Upper lobe of left lung (tissue), 6 donors: ENCODE measurements around the gene KIF20A. TPM values are rescaled to one million over a fixed set of nuclear protein-coding genes. Genes with fewer than 3 reads are reported as not detected.

ENCODE experiments used
- ATAC-seq, 2 donors: fragments of 200-7000 bp; cut with Tn5 transposase; one replicate each; pipeline ENCODE4 v1.9.1; 2022; ENCODE audit warnings: mild to moderate bottlenecking in 2 of 2, moderate library complexity in 2 of 2; ENCODE audit not compliant: low FRiP score in 2 of 2
- DNase-seq, 2 donors: peaks; one replicate each; pipeline ENCODE4 v3.0.0-alpha.2; 2019 to 2020
- H3K27ac ChIP-seq, 4 donors: fragments of 200-600 bp; sonication (generic); one replicate each; pipeline ENCODE4 v1.5.1; 2016 to 2019
- H3K27me3 ChIP-seq, 4 donors: fragments of 200-600 bp; sonication (generic); one replicate each; pipeline ENCODE4 v1.5.1; 2017 to 2019
- H3K36me3 ChIP-seq, 4 donors: fragments of 200-600 bp; sonication (generic); one replicate each; pipeline ENCODE4 v1.5.1; 2016 to 2019
- H3K4me1 ChIP-seq, 4 donors: fragments of 200-600 bp; sonication (generic); one replicate each; pipeline ENCODE4 v1.5.1; 2018 to 2019
- H3K4me3 ChIP-seq, 4 donors: fragments of 200-600 bp; sonication (generic); one replicate each; pipeline ENCODE4 v1.5.1; 2017 to 2019; ENCODE audit warnings: mild to moderate bottlenecking in 2 of 4, moderate library complexity in 1 of 4
- H3K9me3 ChIP-seq, 4 donors: fragments of 200-600 bp; sonication (generic); one replicate each; pipeline ENCODE4 v1.5.1; 2018 to 2019
- CTCF ChIP-seq, 6 experiments: fragments of 450-650 bp in 4 of 6; fragments of 200-600 bp in 2 of 6; sonication (generic) in 2 of 6; IDR thresholded peaks; one replicate each; pipeline ENCODE4 v1.5.1; 2016 to 2019; ENCODE audit warnings: antibody characterized with exemption in 6 of 6
- EP300 ChIP-seq, 4 donors: sonication (generic); formaldehyde crosslinking; IDR thresholded peaks; one replicate each; pipeline ENCODE4 v1.5.1; 2017; ENCODE audit warnings: antibody characterized with exemption in 4 of 4, control low read depth in 2 of 4
- POLR2A ChIP-seq, 4 donors: fragments of 450-650 bp; IDR thresholded peaks; one replicate each; pipeline ENCODE4 v1.5.1; 2016 to 2017; ENCODE audit warnings: antibody characterized with exemption in 4 of 4, mild to moderate bottlenecking in 2 of 4
- POLR2AphosphoS5 ChIP-seq, 2 donors: sonication (generic); formaldehyde crosslinking; IDR thresholded peaks; one replicate each; pipeline ENCODE4 v1.5.1; 2017; ENCODE audit warnings: antibody characterized with exemption in 2 of 2
- WGBS, 2 donors: methylation state at CpG; one replicate each; pipeline ENCODE4 v1.1.5; 2017 to 2018; 5-methylcytosine and 5-hydroxymethylcytosine counted together
- total RNA-seq, 6 donors: library from RNA; depleted of rRNA in 4 of 6; stranded (reverse); fragments of >200 nt in 4 of 6; gene quantifications; one replicate each; pipeline versions ENCODE4 v1.1.0 to v1.2.1, GENCODE V29; 2016 to 2021
- donor health status: DM: no; HTN: no; CAD: no; lungs with moderate emphysema.
- donor health status: DM: no; HTN: yes; CAD: no; lungs with severe emphysema.

The KIF20A gene
- total RNA-seq: 1 to 10 TPM; 1.0 to 3.0 (median 1.8) TPM

DNA sequence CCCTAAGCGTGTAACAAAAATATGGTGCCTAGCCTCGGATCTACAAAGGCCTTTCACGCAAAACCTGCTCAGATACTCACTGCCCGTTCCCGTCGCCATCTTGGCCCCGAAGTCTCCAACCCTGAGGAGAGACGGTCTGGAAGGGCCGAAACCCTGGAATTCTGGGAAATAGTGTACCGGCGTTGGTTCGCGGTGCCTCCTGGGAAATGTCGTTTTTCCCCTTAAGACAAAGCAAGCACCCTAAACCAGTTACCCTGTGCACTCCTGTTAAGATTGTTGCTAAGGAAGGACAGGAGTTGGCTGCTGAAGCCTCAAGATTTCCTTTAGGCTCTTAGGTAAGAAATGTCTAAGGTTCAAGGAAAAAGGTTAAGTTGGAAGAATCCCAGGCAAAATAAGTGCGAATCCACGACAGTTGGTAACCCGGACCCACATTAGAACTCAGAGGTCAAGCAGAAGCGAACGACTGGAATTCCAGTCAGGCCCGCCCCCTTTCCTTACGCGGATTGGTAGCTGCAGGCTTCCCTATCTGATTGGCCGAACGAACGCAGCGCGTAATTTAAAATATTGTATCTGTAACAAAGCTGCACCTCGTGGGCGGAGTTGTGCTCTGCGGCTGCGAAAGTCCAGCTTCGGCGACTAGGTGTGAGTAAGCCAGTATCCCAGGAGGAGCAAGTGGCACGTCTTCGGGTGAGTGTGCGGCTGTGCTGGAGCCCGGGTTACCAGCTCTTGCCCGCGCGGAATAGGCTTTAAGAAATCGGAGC is at the start of gene KIF20A, which contains the start of gene BRD8:
TSS of gene KIF20A (plus strand) at position 597 of the 761 bp plus-strand sequence. CDS start 569 bp downstream, outside the sequence.
TSS of gene BRD8 (minus strand) at position 115 of the 761 bp plus-strand sequence. CDS start at position 99, 16 bp downstream.
- peak within 1 kb of the TSS; percentile 79 to 92 (median 86) for H3K4me3 ChIP-seq
- DNase-seq (peak; percentile 49 to 97), ATAC-seq (peak; percentile 97 to 99)
- 0% methylated on average over 9 to 41 of the region's 41 CpGs for WGBS, 2 donors
- TF ChIP-seq POLR2AphosphoS5 (IDR thresholded peaks at IDR 0.05): peak; percentile 45 to 82
- TF ChIP-seq CTCF (IDR thresholded peaks at IDR 0.05): no peak
- no peak for TF ChIP-seq EP300 (IDR thresholded peaks at IDR 0.05)
- TF ChIP-seq POLR2A (IDR thresholded peaks at IDR 0.05): peak in 2 of 4 donors; percentile 48 to 66
- peak within 1 kb of the TSS; percentile 79 to 90 (median 84) for H3K27ac ChIP-seq
- H3K36me3 ChIP-seq: peaks cover 5 to 30% (median 13%) of the 10 kb centered on the region in 4 donors
- no peaks in the 10 kb centered on the region for H3K9me3 ChIP-seq
- H3K27me3 ChIP-seq: no peaks in the 10 kb centered on the region
- peaks cover 14 to 29% (median 23%) of the 10 kb centered on the region in 4 donors for H3K4me1 ChIP-seq

DNA sequence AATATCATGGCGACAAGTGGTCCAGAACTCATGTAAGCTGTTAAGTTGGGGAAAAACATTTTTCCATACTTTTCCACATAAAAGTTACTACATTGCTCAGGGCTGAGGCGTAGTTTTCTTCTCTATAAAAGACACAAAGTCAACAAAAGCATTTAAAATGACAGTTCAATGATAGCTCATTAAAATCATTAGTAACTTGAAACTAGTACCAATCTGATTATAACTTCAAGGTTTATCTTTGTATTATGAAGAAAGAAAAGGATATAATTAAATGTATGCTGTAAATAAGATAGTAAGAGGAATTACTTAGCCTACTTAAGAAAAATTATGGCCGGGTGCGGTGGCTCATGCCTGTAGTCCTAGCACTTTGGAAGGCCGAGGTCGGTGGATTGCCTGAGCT is 49.6 kb upstream of the KIF20A start:
- DNase-seq (no peak), ATAC-seq (no peak)
- H3K4me1 ChIP-seq: no peaks in the 10 kb centered on the region
- H3K36me3 ChIP-seq: no peaks in the 10 kb centered on the region
- no peak overlapping the region for H3K27ac ChIP-seq
- H3K4me3 ChIP-seq: no peak overlapping the region
- H3K9me3 ChIP-seq: no peaks in the 10 kb centered on the region
- TF ChIP-seq POLR2A (IDR thresholded peaks at IDR 0.05) (no peak), CTCF (IDR thresholded peaks at IDR 0.05) (no peak), EP300 (IDR thresholded peaks at IDR 0.05) (no peak), POLR2AphosphoS5 (IDR thresholded peaks at IDR 0.05) (no peak)
- WGBS, 2 donors: 93 to 98% methylated on average over 6 of the region's 6 CpGs
- H3K27me3 ChIP-seq: no peaks in the 10 kb centered on the region

DNA sequence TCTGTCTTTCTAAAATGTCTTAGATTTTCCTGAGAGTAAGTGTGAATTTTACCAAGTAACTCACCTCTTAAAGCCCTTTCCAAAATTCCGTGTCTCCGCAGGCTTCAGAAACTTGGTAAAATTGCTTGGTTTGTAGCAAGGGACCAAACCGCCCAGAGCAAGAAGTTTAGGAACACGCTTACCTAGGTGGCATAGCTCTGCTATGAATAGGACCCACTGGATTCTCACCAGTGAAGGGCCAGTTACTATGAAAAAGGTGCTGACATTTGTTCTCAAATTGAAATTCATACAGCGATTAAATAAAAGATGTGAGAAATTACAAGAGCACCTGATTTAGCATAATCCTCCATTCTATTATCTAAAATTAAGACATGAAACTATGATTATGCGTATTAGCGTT is 46.4 kb upstream of the KIF20A start:
- H3K4me3 ChIP-seq: no peak overlapping the region
- TF ChIP-seq POLR2A (IDR thresholded peaks at IDR 0.05) (no peak), POLR2AphosphoS5 (IDR thresholded peaks at IDR 0.05) (no peak), EP300 (IDR thresholded peaks at IDR 0.05) (no peak), CTCF (IDR thresholded peaks at IDR 0.05) (no peak)

GRCh38 chr5:138138949-138139780 is 39.7 kb upstream of the KIF20A start, which contains the start of gene NME5:
TSS of gene NME5 (minus strand) at chr5:138139428. CDS start at chr5:138138780, 648 bp downstream.
- TF ChIP-seq EP300 (IDR thresholded peaks at IDR 0.05) (no peak), POLR2A (IDR thresholded peaks at IDR 0.05) (peak in 1 of 4 donors; percentile 20)
- Histone ChIP-seq H3K4me1 (peaks cover 0 to 10% (median 1%) of the 10 kb centered on the region in 4 donors), H3K9me3 (no peaks in the 10 kb centered on the region), H3K36me3 (no peaks in the 10 kb centered on the region), H3K27ac (peak within 1 kb of the TSS in 2 of 4 donors; percentile 35 to 49), H3K4me3 (peak within 1 kb of the TSS in 3 of 4 donors; percentile 60 to 61 (median 61)), H3K27me3 (no peaks in the 10 kb centered on the region)
- DNase-seq: peak; percentile 70 to 83
- peak; percentile 76 to 84 for ATAC-seq
- WGBS, 2 donors: 12% methylated on average over 25 to 30 of the region's 31 CpGs

More for the DNA sequence above, 46.4 kb upstream of the KIF20A start:
- no peak overlapping the region for H3K27ac ChIP-seq
- H3K27me3 ChIP-seq: no peaks in the 10 kb centered on the region
- DNase-seq (no peak), ATAC-seq (no peak)
- WGBS, 2 donors: 90 to 91% methylated on average over 7 of the region's 7 CpGs
- H3K36me3 ChIP-seq: no peaks in the 10 kb centered on the region
- H3K9me3 ChIP-seq: no peaks in the 10 kb centered on the region
- H3K4me1 ChIP-seq: no peaks in the 10 kb centered on the region

DNA sequence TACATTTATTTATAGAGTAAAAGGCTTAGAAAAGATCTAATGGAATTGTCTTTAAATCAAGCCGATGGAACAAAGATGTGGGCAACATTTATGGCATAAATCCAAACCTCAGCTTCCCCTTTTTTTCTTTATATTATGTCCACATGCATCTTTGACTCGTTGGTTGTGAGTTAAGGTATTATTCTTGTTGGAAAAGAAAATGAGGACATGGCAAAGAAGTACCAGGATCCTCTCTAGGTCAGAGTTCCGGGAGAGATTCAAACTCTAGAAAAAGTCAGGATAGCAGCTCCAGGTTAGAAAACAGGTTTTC is 39.2 kb upstream of the KIF20A start:
- H3K4me3 ChIP-seq: peak overlapping the region in 3 of 4 donors; percentile 60 to 61 (median 61)

More for the DNA sequence above, 39.2 kb upstream of the KIF20A start:
- DNase-seq: no peak
- Histone ChIP-seq H3K9me3 (no peaks in the 10 kb centered on the region), H3K27ac (no peak overlapping the region), H3K36me3 (no peaks in the 10 kb centered on the region), H3K27me3 (no peaks in the 10 kb centered on the region), H3K4me1 (peaks cover 0 to 10% (median 1%) of the 10 kb centered on the region in 4 donors)
- no peak for ATAC-seq
- TF ChIP-seq EP300 (IDR thresholded peaks at IDR 0.05) (no peak), CTCF (IDR thresholded peaks at IDR 0.05) (no peak), POLR2A (IDR thresholded peaks at IDR 0.05) (no peak), POLR2AphosphoS5 (IDR thresholded peaks at IDR 0.05) (no peak)
- WGBS, 2 donors: 44 to 52% methylated on average over 3 of the region's 3 CpGs
